GM18508 (cell line): ENCODE data around the gene TNFRSF9.
"Not testable (repeated sequence)": the region's sequence is repeated elsewhere in the genome, so short reads cannot be mapped to it uniquely, and the experiment has no call there.

Experiments used
- ATAC-seq: cut with Tn5 transposase; IDR thresholded peaks from one replicate; pipeline ENCODE4 v1.9.1; 2021; ENCODE audit warnings: moderate number of reproducible peaks; ENCODE audit not compliant: insufficient read depth, unreplicated experiment

Gene TNFRSF9

GRCh38 chr1:7922301-7922700 lies 18.3 kb downstream of the TNFRSF9 start:
- no peak for ATAC-seq

- ATAC-seq: no peak
Observed at GRCh38 chr1:7921796-7922195, 18.8 kb downstream of the TNFRSF9 start.

DNA sequence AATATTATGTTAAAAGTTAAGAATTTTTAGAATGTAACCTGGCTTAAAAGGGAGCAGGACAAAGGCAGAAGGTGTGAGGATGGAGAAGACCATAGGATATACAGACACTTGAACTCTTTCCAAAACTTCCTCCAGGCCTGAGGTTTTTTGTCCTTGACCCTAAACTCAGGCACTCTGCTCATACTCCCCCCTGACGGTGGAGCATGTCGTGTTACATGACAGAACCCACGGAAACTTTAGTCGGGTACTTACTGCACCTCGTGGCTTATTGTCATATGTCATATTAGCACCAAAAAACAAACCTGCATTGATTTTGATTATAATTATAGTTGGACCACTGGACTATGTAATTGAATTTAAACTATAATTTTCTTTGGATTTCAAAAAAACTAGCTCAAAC lies 20.8 kb downstream of the TNFRSF9 start:
- no peak for ATAC-seq

- ATAC-seq: not testable (repeated sequence)
Observed at GRCh38 chr1:7917971-7918370, 22.7 kb downstream of the TNFRSF9 start.

- ATAC-seq: no peak
Observed at GRCh38 chr1:7916501-7916830, 24.2 kb downstream of the TNFRSF9 start.

DNA sequence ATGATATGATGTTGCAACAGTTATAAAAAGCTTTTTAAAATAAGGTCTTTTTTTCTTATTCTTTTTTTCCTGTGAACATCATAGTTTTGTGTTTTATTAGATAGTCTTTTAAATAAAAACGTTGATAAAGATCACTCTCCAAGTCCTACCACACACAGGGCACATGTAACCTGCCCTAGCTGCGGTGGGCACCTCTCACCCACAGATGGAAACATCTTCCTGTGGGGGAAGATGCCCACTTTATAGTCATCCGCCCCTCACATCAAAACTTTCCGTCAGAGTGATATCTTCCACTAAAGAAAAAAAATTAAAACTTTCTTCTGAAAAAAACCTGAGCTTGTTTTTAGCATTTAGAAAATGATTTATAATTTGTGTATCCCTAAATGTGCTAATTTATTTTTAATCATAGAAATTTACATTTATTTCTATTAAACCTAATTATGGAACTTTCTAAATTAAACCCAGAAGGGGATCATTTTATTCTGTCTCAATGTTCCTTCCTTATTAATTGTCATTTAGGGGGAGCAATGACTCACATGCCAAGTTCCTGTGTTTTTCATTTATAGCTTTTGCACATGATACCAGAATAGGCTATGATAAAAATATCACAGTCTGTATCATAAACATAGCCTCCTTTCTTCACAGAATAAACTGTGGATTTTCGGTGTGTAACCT lies 24.7 kb downstream of the TNFRSF9 start:
- ATAC-seq: no peak

DNA sequence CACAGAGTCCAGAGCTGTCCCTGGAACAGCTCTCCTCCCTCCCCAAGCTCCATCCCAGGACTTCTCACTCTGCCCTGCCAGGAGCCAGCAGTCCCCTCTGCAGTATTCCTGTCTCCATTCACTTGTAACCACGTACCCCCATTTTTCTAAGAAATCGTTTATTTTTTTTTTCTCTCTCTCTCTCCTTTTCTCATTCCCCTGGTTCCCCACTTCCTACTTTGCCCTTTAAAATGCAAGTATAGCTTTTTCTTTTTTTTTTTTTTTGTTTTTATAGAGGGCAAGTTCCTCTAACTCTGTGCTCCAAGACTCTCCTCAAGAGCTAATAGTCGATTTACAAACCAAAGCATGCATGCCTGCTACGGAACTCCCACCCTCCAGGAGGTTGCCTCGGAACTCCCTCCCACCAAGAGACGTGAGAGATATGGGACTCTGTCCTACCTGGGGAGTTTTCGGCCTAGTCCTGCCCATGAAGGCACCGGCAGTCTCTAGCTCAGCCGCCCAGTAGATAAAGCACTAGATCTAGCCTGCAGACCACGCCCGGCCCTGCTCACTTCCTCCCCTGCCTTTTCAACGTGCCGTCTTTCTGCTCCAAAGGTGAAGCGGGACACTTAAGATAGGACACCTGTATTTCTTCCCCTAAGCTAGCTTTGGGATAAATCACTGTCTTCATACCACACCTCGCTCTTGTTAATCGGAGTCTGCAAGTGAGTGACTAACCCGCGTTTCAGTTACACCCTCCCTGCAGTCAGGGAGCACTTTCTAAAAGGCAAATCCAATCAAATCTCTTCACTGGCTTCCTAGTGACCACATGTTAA lies 27.7 kb downstream of the TNFRSF9 start:
- ATAC-seq: no peak

- ATAC-seq: no peak
Observed at GRCh38 chr1:7912145-7912544, 28.5 kb downstream of the TNFRSF9 start.

DNA sequence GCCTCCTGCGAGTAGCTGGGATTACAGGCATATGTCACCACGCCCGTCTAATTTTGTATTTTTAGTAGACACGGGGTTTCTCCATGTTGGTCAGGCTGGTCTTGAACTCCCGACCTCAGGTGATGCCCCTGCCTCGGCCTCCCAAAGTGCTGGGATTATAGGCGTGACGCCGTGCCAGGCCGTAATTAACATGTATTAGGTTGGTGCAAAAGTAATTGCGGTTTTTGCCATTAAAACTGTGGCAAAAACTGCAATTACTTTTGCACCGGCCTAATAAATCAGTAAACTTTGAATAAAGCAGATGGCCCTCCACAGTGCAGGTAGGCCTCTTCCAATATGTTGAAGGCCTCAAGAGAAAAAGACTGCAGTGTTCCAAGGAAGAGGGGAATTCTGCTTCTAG lies 35.4 kb downstream of the TNFRSF9 start:
- no peak for ATAC-seq

DNA sequence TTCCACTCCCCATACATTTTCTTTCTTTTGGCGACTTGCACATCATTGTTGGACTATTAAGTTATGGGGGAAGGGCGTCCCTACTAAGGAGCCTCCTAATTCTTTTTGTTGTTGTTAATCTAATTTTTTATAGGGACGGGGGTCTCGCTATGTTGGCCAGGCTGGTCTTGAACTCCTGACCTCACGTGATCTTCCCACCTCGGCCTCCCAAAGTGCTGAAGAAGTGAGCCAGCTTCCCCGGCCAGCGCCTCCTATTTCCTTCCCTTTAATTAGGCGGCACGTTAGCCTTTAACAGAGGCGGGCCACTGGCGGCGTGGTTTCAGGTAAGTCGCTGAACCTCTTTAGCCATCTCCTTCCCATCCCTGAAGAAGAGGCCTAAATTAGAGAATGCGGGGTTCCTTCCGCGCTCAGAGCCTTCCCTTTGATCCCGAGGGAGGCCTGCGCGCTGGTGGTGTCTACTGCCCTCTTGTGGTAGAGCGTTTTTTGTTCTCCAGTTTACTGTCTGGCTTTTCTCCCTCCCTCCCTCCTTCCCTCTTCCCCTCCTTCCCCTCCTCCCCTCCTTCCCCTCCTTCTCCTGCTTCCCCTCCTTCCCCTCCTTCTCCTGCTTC lies 38.1 kb downstream of the TNFRSF9 start:
- no peak for ATAC-seq

DNA sequence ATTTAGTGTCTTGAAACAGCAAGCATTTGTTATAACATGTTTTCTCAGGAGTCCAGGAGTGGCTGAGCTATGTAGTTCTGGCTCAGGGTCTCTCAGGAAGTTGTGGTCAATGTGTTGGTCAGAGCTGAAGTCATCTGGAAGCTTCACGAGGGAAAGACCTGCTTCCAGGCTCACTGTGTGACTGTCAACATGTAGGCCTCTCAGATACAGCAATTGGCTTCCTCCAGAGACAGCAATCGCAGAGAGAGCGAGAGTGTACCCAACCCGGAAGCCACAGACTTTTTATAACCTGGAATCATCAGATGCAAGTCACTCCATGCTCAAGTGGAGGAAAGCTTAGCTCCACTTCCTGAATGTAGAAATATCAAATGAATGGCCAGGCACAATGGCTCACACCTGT lies 40.9 kb downstream of the TNFRSF9 start:
- no peak for ATAC-seq

DNA sequence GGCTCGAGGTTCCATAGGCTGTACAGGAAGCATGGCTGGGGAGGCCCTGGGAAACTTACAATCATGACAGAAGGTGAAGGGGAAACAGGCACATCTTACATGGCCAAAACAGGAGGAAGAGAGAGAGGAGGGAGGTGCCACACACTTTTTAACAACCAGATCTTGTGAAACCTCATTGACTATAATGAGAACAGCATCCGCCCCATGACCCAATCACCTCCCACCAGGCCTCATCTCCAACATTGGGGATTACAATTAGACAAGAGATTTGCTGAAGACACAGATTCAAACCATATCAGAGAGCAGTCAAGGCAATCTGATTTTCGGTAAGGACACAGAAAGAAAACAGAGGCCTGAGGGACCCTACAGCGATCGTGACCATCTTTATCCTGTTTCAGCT lies 41.7 kb downstream of the TNFRSF9 start:
- ATAC-seq: no peak

DNA sequence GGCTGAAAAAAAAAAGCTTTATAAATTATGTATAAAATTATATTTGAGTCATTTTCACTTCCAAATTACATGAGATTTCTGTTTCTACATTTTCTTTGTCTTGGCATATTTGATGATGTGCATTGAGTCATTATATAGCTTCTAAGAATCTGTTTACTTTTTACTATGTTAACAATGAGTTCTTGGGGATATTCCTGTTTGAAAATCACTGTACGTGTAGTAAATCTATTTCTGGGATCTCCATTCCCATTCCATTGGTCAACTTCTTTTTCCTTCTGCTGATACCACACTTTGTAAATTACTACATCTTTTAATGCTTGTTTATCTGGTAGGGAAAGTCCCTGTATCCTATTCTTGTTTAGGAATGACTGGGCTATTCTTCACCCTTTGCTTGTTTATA lies 43.6 kb downstream of the TNFRSF9 start:
- ATAC-seq: no peak

GRCh38 chr1:7893529-7894180 lies 47.0 kb downstream of the TNFRSF9 start:
- no peak for ATAC-seq

GRCh38 chr1:7891804-7892203 lies 48.8 kb downstream of the TNFRSF9 start:
- ATAC-seq: no peak

GRCh38 chr1:7890853-7891252 lies 49.8 kb downstream of the TNFRSF9 start:
- no peak for ATAC-seq

GRCh38 chr1:7888248-7889081 lies 52.2 kb downstream of the TNFRSF9 start:
- ATAC-seq: no peak

GRCh38 chr1:7886405-7886745 lies 54.3 kb downstream of the TNFRSF9 start:
- ATAC-seq: no peak

DNA sequence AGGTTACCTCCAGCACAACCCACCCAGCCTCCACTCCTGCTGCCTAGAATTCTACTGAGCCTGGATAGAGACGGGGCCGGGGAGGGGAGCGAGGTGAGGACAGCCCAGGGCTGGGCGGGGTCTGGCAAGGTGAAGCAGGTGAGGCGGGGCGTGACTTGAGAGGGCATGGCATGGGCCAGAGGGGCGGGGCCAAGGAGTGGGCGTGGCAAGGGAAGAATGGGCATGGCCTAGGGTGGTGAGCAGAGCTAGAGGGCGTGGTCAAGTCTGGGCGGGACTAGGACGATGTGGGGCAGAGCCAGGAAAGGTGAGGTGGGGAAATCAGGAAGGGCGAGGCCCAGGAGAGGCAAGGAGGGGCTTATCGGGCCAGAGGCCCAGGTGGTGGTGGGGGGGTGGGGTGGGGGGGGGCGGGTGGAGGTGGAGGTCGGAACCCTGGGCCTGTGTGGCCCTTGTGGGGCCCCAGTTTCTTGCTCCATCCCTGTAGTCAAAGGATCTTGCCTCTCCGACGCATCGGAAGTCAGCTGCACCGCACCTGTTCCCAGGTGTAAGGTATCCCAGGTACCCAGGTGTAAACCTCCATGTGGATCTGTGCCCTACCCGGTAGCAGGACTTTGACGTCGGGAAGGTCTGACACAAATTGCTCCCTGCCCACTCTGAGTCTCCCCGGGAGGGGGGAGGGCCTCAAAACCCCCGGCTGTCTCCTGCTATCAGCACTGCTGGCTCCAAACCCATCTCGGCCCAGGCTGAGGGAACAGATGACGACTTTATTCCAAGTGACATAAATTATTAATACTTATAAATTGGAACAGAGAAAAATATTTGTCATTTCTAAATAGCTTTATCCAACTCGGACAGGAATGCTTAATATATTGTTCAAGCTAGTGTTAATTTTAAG lies 54.9 kb downstream of the TNFRSF9 start:
- no peak for ATAC-seq
